Type B pancreatic cell (in vitro differentiated cells): ENCODE data around the gene C19orf81. TPM values are rescaled to one million over a fixed set of nuclear protein-coding genes. Genes with fewer than 3 reads are reported as not detected.

ENCODE experiments used
- DNase-seq: peaks from one replicate; pipeline ENCODE4 v3.0.0; 2021; ENCODE audit warnings: mixed read lengths; ENCODE audit not compliant: unreplicated experiment; ENCODE audit errors: extremely low spot score
- H3K27ac Mint-ChIP-seq: 2 replicates; pipeline ENCODE4 v1.8.0; 2021; ENCODE audit warnings: mild to moderate bottlenecking, mixed read lengths
- H3K27me3 Mint-ChIP-seq: 2 replicates; pipeline ENCODE4 v1.8.0; 2021; ENCODE audit warnings: mixed read lengths
- H3K36me3 Mint-ChIP-seq: 2 replicates; pipeline ENCODE4 v1.8.0; 2021; ENCODE audit warnings: mixed read lengths
- H3K4me1 Mint-ChIP-seq: one replicate; pipeline ENCODE4 v1.8.0; 2021; ENCODE audit warnings: mixed read lengths; ENCODE audit not compliant: unreplicated experiment
- H3K4me3 Mint-ChIP-seq: 2 replicates; pipeline ENCODE4 v1.8.0; 2021; ENCODE audit warnings: mild to moderate bottlenecking, mixed read lengths
- H3K9me3 Mint-ChIP-seq: 2 replicates; pipeline ENCODE4 v1.8.0; 2021; ENCODE audit warnings: mixed read lengths
- total RNA-seq: library from RNA; stranded (reverse); gene quantifications from 2 replicates; pipeline ENCODE4 v1.2.1, GENCODE V29; 2021; ENCODE audit warnings: low replicate concordance
- TF ChIP-seq, protein P1 (sequence below): fragments of 200-600 bp; sonication (generic); conservative IDR thresholded peaks from 2 replicates; pipeline ENCODE4 v1.5.0; 2021; ENCODE audit warnings: antibody characterized with exemption, mild to moderate bottlenecking

Gene C19orf81
- total RNA-seq, 1 donor from 2014 or later: 3.7 TPM

DNA sequence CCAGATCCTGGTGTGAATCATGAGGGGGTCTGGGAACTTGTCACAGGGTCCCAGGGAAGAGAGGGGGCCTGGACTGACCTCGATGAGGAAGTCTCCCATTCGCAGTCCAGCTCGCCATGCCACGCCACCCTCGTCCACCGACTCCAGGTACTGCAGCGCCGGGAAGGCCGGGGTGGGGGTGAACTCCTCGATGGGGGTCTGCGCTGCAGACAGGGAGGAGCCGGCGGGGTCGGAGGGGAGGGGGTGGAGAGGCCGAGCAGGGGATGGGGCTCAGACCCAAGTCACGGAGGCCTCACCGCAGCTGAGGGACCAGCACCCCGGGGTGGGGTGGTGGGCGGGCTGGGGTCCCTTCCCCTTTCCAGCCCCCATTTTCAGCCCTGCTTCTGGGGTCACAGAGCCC is 39.5 kb downstream of the C19orf81 start:
- H3K36me3 Mint-ChIP-seq: no peaks in the 10 kb centered on the region

DNA sequence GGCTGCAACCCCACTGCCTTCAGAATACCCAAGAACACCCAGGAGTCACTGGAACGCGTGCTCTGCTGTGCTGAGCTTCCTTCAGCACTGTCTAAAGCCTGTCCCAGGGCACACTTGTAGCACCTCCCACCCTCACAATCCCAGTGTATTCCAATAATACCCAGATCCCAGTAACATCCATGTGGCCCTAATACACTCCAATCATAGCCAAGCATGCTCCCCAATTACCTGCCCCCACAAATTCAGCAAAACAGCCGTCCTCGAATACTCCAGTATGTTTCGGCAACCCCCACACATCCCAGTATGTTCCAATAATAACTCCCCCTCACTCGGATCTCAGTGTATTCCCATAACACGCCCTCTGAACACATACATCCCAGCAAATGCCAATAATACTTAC is 41.2 kb downstream of the C19orf81 start:
- Mint-ChIP-seq H3K27me3 (peaks cover 82% of the 10 kb centered on the region), H3K27ac (no peak overlapping the region), H3K36me3 (no peaks in the 10 kb centered on the region), H3K4me3 (no peak overlapping the region), H3K4me1 (no peaks in the 10 kb centered on the region), H3K9me3 (no peaks in the 10 kb centered on the region)
- TF ChIP-seq, protein P1, sequence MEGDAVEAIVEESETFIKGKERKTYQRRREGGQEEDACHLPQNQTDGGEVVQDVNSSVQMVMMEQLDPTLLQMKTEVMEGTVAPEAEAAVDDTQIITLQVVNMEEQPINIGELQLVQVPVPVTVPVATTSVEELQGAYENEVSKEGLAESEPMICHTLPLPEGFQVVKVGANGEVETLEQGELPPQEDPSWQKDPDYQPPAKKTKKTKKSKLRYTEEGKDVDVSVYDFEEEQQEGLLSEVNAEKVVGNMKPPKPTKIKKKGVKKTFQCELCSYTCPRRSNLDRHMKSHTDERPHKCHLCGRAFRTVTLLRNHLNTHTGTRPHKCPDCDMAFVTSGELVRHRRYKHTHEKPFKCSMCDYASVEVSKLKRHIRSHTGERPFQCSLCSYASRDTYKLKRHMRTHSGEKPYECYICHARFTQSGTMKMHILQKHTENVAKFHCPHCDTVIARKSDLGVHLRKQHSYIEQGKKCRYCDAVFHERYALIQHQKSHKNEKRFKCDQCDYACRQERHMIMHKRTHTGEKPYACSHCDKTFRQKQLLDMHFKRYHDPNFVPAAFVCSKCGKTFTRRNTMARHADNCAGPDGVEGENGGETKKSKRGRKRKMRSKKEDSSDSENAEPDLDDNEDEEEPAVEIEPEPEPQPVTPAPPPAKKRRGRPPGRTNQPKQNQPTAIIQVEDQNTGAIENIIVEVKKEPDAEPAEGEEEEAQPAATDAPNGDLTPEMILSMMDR: no peak
- DNase-seq: no peak

More for the DNA sequence above, 39.5 kb downstream of the C19orf81 start:
- TF ChIP-seq, protein P1: no peak
- H3K27ac Mint-ChIP-seq: no peak overlapping the region
- DNase-seq: no peak
- no peaks in the 10 kb centered on the region for H3K4me1 Mint-ChIP-seq
- no peaks in the 10 kb centered on the region for H3K9me3 Mint-ChIP-seq
- no peak overlapping the region for H3K4me3 Mint-ChIP-seq
- peaks cover 88% of the 10 kb centered on the region for H3K27me3 Mint-ChIP-seq

GRCh38 chr19:50693064-50693975 is 44.1 kb downstream of the C19orf81 start:
- Mint-ChIP-seq H3K27me3 (peaks cover 85% of the 10 kb centered on the region), H3K4me1 (no peaks in the 10 kb centered on the region), H3K27ac (no peak overlapping the region), H3K36me3 (no peaks in the 10 kb centered on the region), H3K4me3 (no peak overlapping the region), H3K9me3 (no peaks in the 10 kb centered on the region)
- TF ChIP-seq, protein P1: no peak
- DNase-seq: no peak

DNA sequence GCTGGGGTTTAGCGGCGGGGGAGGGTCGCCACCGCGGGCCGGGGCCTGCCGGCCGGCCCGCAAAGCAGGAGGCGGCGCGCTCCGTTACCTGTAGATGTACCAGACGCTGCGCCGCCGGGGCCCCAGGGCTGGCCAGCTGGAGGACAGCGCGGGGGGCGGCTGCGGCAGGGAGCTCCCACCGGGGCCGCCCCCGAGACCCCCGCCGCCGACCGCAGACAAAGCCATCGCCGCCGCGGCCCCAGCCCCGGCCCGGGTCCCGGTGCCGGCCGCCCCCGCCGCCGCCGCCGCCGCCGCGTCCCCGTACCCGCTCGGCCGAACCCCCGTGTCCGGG is 45.5 kb downstream of the C19orf81 start:
- H3K4me1 Mint-ChIP-seq: no peaks in the 10 kb centered on the region

DNA sequence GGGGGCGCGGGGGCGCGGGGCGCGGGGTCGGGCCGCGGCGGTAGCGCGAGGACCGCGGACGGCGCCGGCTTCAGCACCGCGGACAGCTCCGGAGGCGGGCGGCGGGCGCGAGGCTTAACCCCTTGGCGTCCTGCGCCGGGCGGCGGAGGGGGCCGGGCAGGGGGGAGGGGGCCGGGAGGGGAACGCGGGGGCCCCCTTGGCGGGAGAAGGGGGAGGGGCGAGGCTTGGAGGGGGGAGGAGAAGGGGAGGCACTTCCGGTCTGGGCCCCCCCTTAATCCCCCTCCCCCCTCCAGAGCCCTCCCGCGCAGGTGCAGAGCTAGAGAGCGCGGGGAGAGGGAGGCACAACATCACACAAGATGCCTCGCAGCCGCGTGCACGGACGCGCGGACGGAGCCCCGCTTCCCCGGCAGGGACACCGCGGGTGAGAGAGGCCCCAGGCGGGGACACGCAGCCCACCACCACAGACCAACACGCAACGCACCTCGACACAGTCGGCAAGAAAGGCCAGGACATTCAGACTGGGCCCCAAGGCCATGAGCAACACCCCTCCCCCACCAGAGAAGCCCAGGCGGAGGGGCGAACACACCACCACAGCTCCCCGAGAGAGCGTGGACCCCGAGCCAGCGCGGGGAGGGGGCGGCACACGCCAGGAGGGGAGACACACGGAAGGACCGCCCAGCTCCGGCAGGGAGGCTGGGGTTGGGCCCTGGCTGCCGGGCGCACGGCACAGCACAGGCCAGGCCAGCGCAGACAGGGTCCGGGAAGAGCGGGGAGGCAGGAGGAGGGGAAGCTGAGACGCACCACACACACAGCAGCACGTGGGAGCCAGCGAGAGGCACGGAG is 46.2 kb downstream of the C19orf81 start:
- H3K4me3 Mint-ChIP-seq: no peak overlapping the region
- H3K27me3 Mint-ChIP-seq: peaks cover 87% of the 10 kb centered on the region

More for the DNA sequence above, 45.5 kb downstream of the C19orf81 start:
- DNase-seq: no peak
- no peak overlapping the region for H3K4me3 Mint-ChIP-seq
- no peaks in the 10 kb centered on the region for H3K9me3 Mint-ChIP-seq
- no peaks in the 10 kb centered on the region for H3K36me3 Mint-ChIP-seq
- H3K27ac Mint-ChIP-seq: no peak overlapping the region
- TF ChIP-seq, protein P1: no peak
- peaks cover 88% of the 10 kb centered on the region for H3K27me3 Mint-ChIP-seq

More for the DNA sequence above, 46.2 kb downstream of the C19orf81 start:
- no peak overlapping the region for H3K27ac Mint-ChIP-seq
- H3K4me1 Mint-ChIP-seq: no peaks in the 10 kb centered on the region
- no peaks in the 10 kb centered on the region for H3K9me3 Mint-ChIP-seq
- no peak for DNase-seq
- no peaks in the 10 kb centered on the region for H3K36me3 Mint-ChIP-seq
- TF ChIP-seq, protein P1: no peak
